Esophagus squamous epithelium (tissue), 4 donors: ENCODE measurements around the gene DDAH2.

Experiments used
- POLR2A ChIP-seq, 4 donors: fragments of 450-650 bp; IDR thresholded peaks; one replicate each; pipeline ENCODE4 v1.6.1; 2017; ENCODE audit warnings: antibody characterized with exemption in 4 of 4, mild to moderate bottlenecking in 4 of 4, moderate library complexity in 3 of 4
- TF ChIP-seq, protein P1 (sequence below), 6 experiments: fragments of 450-650 bp in 4 of 6; fragments of 200-600 bp in 2 of 6; sonication (generic) in 2 of 6; IDR thresholded peaks; one replicate each; pipeline ENCODE4 v1.5.1; 2016 to 2019; ENCODE audit warnings: antibody characterized with exemption in 6 of 6, mild to moderate bottlenecking in 4 of 6, moderate library complexity in 4 of 6

- TF ChIP-seq, protein P1, sequence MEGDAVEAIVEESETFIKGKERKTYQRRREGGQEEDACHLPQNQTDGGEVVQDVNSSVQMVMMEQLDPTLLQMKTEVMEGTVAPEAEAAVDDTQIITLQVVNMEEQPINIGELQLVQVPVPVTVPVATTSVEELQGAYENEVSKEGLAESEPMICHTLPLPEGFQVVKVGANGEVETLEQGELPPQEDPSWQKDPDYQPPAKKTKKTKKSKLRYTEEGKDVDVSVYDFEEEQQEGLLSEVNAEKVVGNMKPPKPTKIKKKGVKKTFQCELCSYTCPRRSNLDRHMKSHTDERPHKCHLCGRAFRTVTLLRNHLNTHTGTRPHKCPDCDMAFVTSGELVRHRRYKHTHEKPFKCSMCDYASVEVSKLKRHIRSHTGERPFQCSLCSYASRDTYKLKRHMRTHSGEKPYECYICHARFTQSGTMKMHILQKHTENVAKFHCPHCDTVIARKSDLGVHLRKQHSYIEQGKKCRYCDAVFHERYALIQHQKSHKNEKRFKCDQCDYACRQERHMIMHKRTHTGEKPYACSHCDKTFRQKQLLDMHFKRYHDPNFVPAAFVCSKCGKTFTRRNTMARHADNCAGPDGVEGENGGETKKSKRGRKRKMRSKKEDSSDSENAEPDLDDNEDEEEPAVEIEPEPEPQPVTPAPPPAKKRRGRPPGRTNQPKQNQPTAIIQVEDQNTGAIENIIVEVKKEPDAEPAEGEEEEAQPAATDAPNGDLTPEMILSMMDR (IDR thresholded peaks at IDR 0.05), result peak; percentile 70 to 94 (median 90)
- no peak for TF ChIP-seq POLR2A (IDR thresholded peaks at IDR 0.05)
Observed at GRCh38 chr6:31769684-31770371, 40.7 kb upstream of the DDAH2 start.
